Activated CD4-positive, CD25-positive, alpha-beta regulatory T cell treated with anti-CD3 and anti-CD28 coated beads, Interleukin-2, amount 50 U/mL, for 16 hours (primary cell): Measurements from ENCODE around the gene ADAMTSL3.

Source experiments
- DNase-seq: peaks from one replicate; pipeline ENCODE4 v3.0.0-alpha.2; 2020; ENCODE audit warnings: low read depth, low spot score

ADAMTSL3 gene

DNA sequence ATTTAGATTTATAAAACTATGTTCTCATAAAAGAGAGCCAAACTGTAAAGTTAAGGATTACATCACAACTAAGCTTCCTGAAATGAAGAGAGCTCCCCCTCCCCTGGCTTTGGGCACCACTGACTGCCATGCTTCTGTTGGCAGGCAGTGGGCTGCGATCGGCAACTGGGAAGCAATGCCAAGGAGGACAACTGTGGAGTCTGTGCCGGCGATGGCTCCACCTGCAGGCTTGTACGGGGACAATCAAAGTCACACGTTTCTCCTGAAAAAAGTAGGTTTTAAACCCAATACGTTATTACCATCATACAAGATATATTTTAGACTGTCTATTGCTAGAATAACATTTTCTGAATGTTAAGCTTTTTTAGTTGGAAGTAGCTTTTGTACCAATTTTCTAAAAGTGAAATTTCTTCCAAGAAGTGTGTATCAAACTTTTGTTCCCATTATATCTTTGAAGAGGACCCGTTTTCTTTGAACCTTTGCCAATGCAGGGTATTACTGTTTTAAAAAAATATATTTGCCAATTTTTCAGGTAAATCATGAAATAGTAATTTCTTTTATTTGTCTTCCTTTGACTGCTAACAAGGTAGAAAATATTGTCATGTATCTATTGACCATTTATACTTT lies 184.1 kb downstream of the ADAMTSL3 start:
- no peak for DNase-seq

DNA sequence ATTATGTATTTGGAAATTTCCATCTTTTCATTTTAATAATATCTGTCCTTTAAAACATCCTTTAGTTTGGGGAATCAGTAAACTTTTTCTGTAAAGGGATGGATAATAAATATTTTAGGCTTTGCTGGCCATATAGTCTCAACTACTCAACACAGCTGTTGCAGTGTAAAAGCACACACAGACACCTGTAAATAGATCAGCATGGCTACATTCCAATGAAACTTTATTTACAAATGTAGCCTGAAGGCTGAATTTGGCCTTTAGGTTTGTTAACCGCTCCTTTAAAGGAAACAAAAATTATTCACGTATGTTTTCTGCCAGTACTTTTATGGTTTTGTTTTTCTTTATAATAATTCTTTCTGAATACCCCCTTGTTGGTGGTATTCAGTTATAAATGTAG lies 184.8 kb downstream of the ADAMTSL3 start:
- DNase-seq: no peak

DNA sequence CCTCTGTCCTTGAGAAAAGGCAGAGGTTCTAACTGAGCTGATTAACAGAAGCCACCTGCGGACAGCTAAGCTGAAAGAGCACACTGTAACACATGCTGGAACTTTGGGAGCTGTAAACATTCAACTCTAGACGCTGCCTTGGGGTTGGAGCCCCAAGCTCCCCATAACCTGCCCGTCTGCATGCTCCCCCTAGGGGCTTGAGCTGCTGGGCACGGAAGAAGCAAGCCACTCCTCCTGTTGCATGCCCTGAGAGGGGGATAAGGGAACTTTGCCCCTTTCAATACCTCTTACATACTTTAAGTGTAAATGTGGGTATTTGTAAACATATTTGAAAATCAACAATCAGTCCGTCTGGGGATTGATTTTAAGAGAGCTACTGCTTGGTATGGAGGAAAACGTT lies 188.4 kb downstream of the ADAMTSL3 start:
- no peak for DNase-seq

DNA sequence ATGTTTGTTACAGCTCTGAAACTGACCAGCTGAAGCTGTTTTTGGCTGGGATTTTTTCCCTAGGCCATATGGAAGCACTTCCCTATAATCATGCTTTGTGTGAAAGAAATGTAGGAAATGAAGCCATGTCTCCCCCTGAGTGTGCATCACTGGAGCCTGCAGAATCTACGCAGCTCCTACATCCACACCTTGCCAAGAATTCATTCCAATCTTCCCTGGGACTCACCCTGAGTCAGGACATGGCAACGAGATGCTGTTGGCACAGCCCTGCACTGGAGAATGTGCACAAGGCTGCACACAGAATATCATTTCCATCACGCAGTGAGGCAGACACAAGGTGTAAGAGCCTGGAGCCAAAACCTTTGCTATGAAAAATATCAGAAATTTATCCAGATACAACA lies 189.5 kb downstream of the ADAMTSL3 start:
- DNase-seq: no peak

DNA sequence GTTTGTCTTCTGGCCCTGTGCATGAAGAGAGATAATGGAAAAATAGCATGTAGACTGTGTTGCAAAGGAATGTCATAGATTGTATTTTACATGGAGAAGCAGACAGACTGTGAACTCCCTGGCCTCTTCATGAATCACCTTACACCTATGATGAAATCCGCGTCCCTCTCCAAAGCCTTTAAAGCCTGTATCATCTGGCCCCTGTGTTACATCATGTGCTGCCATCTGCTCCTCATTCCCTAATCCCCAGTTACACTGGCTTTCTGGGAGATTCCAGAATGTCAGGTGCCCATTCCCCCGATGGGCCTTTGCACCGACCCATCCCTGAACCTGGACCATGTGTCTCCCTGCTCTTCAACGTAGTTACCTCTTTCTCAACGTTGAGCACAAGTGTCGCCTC lies 190.8 kb downstream of the ADAMTSL3 start:
- DNase-seq: no peak

DNA sequence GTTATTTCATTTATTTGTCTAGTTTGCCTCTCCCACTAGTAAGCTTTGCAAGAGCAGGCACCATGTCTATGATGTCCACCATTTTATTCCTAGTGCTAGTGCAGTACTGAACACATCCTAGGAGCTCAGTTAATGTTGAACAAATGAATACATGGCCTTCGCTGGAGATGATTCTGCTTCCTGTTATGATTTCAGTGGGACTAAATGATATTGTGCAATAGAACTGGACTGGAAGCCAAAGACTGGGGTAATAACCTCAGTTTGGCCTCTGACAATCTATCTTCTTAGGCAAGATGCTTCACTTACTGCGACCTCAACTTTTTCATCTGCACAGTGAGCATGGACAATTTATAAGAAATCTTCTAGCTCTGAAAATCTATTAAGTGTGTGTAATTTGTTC lies 191.3 kb downstream of the ADAMTSL3 start:
- no peak for DNase-seq

DNA sequence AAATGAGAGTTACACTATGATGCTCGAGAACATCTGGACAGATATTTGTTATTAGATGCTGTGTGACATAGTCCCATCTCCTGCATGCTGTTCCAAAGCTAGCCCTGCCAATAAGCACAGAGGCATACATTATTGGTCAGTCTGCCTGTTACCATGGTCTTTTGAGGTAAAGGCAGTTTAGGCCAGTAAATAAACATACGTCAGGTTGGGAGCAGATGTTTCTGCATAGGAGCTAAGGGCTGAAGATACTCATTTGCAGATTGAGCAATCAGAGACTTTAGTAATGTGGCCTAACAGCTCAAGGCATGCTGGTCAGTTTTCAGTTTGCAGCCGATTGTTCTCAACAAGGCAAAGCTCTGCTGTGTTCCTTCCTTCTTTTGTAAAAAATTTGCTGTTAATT lies 192.9 kb downstream of the ADAMTSL3 start:
- no peak for DNase-seq

DNA sequence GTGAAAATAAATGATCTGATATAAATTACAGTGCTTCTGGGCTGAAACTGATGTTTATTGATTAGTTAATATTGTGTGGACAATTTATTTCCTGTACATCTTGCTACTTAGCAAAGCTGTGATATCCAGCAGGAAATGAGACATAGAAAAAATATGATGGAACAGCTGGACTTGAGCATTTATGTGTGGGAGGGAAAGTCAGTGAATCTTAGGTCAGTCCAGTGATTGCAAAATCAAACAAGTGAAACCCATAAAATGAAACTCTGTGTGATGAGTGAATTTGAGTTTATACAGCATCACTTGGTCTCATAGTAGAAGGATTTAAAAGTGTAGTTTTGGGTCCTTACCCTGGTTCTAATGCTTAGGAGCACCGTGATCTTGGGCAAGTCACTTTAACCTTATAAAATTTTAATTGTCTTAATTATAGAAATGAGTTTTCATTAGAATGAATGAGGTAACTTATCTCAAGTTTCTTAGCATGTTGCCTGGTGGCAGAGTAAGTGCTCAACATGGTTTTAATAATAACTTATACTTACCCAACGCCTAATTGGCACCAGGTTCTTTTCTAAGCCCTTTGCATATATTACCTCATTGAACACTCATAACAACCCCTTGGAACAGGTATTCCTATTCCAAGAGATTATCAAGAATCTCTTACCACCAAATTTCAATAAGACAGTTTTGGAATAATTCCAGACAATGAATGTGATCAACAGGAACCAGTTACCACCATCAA lies 194.6 kb downstream of the ADAMTSL3 start:
- DNase-seq: no peak

DNA sequence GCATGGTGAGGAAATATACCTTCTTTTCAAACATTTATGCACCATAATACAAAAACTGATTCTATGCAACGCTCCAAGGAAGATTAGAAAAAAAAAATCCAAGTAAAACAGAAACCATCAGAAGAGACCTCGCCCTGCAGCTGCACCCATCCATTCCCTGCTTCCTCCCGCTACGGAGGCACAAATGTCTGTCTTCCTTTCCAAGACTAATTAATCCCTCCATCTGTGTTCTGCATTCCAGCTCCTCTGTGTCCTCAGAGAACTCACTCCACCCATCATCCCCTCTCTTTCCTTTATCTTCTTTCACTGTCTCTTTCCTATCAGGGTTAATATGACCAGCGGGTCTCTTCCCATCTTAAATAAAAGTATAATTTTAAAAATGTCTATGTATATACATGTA lies 196.1 kb downstream of the ADAMTSL3 start:
- no peak for DNase-seq

DNA sequence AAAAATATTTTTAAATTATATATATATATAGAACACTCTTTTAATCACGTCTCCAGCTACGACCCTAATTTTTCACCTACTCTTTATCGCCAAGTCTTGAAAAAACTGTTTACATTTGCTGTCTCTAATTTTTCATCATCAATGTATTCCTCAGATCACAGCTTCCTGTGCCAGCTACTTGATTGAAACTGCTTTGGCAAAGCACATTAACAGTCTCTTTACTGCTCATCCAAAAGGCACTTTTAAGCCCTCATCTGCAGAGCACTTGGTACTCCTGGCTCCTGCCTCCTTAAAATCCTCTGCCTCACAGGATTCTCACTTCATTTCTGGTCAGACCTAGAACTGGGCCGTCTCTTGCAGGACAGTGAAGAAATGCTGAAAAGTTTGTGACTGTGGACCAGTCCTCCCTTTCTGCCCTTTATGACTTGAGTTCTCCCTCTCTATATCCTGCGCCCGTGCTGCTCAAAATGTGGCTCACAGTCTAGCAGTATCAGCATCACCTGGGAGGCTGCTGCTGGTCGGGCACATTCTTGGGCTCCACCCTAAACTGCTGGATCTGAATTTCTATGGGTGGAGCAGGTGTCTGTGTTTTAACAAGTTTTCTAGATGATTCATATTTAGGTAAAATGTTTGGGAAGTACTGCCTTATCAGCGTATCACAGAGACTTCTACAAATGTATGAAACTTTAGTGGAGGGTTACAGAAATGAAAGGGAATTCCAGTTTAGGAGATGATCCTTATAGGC lies 196.8 kb downstream of the ADAMTSL3 start:
- no peak for DNase-seq

DNA sequence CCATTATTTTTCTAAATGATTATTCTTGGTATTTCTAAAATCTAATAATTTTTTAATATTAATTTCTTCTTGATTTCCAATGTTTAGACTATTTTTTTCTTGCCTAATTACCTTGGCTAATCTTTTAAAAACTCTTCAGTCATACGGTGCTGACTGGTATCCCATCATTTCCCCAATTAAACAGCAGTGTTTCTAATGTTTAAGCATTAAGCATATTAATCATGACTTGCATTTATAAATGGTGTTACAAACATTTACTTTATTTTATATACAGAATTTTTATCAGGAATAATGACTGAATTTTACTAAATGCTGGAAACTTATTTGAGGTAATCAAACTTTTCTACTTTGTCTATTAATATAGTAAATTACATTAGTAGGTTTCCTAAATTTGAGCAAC lies 199.3 kb downstream of the ADAMTSL3 start:
- no peak for DNase-seq

DNA sequence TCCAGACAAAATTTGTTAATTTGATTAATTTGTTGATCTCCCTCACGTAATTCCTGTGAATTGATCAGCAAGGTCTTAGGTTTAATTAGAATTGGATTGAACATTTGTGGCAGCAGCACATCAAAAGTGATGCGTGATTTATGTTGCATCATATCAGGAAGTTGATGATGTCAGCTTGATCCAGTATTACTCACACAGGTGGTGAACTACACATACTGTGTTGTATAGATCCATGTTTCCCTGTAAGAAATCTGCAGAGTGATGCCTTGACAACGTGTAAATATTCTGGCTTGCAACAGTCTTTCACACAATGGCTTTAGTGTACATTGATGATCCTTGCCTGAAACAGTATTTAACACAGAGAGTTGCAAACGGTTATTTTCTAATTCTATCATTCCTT lies 200.4 kb downstream of the ADAMTSL3 start:
- no peak for DNase-seq

DNA sequence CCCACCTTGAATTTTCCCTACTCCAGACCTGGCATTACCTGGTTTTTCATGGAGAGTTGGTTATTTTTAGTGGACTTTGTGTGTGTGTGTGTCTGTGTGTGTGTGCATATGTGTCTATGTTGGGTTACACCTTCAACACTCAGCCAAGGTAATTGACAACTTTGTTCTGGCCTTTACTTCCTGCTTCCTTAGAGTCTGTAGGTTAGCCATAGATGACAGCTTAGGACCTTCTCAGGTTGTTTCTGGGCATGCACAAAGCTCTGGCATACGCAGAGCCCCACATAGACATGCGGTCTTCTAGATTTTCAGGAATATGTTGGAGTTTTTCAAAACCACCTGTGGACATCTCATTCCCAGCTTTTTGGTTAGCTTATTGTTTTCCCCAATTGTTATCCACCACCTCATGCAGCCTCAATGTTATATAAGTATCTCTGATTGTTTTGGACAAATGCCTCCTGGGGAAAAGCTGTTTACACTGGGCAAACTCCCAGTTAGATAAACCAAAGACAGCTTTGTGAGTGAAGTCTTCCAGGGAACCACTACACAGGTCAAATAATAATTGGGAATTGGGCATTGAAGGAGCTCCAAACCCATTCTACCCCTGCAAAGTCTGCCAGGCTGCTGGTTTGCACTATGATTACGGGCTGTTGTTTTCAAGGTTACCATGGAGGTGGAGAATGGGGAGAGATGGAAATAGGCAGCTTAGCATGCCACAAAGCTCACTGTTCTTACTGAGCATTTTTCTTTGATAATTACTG lies 201.2 kb downstream of the ADAMTSL3 start:
- no peak for DNase-seq

DNA sequence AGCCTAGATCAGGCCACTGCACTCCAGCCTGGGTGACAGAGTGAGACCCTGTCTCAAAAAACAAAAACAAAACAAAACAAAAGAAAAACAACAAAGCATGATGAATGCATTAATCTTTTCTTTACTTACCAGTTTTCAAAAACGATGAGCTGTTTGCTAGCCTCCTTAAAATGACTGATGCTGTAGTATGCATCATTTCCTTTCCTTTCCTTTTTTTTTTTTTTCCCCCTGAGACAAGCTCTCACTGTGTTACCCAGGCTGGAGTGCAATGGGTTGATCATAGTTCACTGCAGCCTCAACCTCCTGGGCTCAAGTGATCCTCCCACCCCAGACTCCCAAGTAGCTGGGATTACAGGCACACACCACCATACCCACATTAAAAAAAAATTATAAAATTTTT lies 202.0 kb downstream of the ADAMTSL3 start:
- DNase-seq: no peak

DNA sequence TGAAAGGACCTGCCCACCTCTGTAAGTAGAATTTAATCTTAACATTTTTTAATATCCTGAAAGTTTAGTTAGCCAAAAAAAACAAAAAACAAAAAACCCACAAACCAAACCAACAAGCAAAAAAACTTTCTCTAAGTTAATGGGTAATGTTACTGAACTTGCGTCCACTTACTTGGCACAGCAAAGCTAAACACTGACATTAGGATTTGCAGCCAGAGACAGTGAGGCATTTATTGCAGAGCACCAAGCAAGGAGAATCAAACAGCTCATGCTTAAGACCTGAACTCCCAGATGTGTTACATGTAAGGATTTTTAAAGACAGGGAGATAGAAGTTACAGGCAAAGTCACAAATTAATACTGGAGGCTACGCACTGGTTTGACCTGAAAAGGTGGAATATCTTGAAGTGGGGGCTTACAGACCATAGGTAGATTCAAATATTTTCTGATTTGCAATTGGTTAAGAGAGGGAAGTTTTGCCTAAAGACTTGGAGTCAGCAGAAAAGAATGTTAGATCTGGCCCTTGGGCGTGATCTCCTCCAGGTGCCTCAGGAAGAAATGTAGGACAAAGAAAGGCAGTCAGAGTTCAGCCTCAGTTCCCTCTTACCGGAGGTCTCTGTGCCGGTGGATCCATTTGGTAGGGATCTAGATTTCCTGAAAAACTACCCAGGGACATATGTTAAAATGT lies 205.0 kb downstream of the ADAMTSL3 start:
- no peak for DNase-seq

DNA sequence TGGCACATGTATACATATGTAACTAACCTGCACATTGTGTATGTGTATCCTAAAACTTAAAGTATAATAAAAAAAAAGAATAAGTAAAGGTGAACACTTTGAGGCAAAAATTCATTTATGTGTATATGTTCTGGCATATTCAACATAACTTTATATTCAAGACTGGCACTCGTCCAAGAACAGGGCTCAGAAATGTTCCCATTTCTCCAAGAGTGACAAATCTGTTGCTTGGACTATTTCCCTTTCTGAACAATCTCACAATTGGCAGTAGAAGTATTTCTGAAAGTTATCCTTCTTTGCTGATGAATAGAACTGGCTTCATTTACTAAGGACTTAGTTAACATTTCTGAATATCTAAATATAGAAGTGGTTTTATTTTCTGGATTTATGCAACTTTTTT lies 212.8 kb downstream of the ADAMTSL3 start:
- no peak for DNase-seq

DNA sequence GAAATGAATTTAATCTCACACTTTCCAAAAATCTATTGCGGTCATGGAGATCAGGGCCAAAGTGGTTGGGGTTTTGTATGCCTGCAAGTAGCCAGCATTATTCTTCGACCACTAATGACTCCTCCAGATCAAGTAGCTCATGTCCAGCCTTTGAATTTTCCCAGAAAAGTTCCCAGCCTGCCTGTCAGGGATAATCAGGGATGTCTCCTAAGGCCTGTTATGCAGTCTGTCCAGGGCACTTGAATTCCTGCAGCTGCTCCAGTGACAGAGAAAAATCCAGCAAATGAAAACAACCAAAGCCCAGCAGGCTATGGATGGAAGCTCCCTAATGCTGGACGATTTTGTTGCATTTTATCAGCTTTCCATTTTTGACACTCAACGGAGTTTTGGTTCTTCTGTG lies 215.4 kb downstream of the ADAMTSL3 start:
- no peak for DNase-seq

DNA sequence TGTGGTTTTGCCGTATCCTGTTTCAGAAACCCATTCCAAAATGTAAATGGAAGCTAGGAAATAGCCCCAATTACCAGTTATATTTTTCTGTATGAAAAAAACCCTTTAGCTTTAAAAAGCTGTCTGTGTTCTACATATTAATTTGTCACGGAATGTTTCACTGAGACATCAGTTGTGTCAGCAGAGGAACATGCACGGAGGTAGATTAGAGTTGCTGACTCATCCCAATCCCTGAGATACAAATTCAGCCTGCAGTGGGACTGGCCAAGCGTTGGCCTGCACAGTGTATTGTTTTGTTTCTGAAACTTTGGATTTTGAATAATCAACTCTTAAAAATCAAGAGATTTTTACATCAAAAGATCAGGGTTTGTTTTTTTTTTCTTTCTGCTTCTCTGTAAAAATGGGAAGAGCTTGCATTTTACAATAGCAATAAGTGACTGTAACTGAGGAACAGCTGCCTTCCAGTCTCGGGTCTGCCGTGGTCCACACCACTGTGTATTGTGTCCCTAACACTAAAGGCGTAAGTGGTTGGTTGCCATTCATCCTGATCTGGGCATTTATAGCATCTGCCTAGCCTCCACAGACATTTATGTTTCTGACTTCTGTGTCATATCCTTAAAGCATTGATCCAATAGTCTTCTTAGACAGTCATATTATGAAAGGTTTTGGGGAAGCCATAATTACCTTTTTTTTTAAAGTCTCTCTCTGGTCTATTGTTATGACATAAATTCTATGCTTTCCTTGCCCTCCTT lies 218.1 kb downstream of the ADAMTSL3 start:
- no peak for DNase-seq

DNA sequence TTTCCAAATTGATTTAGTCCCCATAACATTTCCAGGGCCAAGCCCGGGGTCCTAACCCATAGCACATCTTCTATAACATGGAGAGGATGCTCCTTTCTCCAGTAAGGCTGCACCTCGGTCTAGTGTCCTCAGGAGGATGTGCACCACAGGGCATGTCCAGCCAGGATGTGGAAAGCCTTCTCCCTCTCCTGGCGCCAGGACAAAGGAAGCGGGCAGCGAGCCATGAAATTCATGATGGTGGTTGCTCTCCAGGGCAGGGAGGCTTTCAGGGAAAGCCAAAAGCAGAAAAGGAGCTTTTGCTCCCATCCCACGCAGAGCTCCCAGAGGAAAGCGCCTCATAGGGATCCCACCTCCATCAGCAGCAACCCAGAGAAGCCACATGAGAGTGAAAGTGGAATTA lies 220.0 kb downstream of the ADAMTSL3 start:
- DNase-seq: no peak

DNA sequence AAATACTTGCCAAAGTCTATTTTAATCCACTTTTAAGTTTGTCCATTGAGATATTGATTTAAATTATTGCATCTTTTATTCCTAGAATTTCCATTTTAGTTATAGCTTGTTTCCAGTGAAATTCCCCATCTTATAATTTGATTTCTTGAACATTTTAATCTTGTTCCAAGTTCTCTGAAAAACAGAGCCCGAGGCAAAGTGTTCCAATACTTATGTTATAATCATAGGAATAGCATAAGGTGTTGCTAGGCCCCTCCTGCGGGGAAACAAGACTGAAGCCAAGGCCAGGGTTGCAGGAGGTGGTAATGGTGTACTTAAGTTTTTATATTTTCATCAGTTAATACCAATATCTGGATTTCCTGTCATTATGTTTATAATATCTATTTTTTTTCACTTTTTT lies 226.6 kb downstream of the ADAMTSL3 start:
- DNase-seq: no peak

DNA sequence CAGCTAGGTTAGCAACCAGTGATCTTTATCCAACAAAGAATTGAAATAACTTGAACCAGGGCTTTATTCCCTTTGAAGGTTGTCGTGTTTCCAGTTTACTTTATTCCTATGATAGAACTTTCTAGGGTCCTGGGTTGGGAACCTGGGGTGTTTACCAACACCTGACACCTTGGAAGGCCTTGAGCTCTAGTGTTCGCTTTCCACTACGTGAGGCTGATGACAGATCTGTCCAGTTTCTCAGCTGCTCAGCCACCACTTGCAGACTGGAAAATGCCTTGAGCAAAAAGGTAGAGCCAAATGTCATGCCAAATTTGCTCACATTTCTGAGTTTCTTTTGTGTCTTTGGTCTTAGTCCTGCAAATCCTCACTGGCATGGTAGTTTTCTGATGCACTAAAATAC lies 227.2 kb downstream of the ADAMTSL3 start:
- DNase-seq: no peak
